Naive B cell (primary cell): ENCODE data around the gene TKT. TPM values are rescaled to one million over a fixed set of nuclear protein-coding genes. Genes with fewer than 3 reads are reported as not detected.

Source experiments
- ATAC-seq, 2 donors: fragments of 150-1000 bp; cut with Tn5 transposase; 2 replicates each; pipeline ENCODE4 v1.10.0; 2021; ENCODE audit warnings: low read depth in 2 of 2, mild to moderate bottlenecking in 2 of 2, moderate library complexity in 2 of 2
- DNase-seq: peaks from one replicate; pipeline ENCODE4 v3.0.0; 2022
- H3K27ac Mint-ChIP-seq, 6 donors: one replicate each; pipeline ENCODE4 v1.8.0; 2020 to 2022; ENCODE audit warnings: mild to moderate bottlenecking in 6 of 6, mixed read lengths in 6 of 6, moderate library complexity in 5 of 6, inconsistent platforms in 2 of 6
- H3K27me3 Mint-ChIP-seq, 3 donors: one replicate each; pipeline ENCODE4 v1.8.0; 2021 to 2022; ENCODE audit warnings: mixed read lengths in 3 of 3, mild to moderate bottlenecking in 1 of 3
- H3K36me3 Mint-ChIP-seq, 2 donors: one replicate each; pipeline ENCODE4 v1.8.0; 2020 to 2022; ENCODE audit warnings: mixed read lengths in 2 of 2, inconsistent platforms in 1 of 2, mild to moderate bottlenecking in 1 of 2
- H3K4me1 Mint-ChIP-seq, 3 donors: one replicate each; pipeline ENCODE4 v1.8.0; 2020 to 2022; ENCODE audit warnings: mixed read lengths in 3 of 3, inconsistent platforms in 1 of 3, mild to moderate bottlenecking in 1 of 3, moderate library complexity in 1 of 3
- H3K4me3 Mint-ChIP-seq, 8 donors: one replicate each; pipeline ENCODE4 v1.8.0; 2020 to 2022; ENCODE audit warnings: mild to moderate bottlenecking in 8 of 8, mixed read lengths in 8 of 8, moderate library complexity in 8 of 8, inconsistent platforms in 2 of 8
- H3K9me3 Mint-ChIP-seq, 7 donors: one replicate each; pipeline ENCODE4 v1.8.0; 2020 to 2022; ENCODE audit warnings: mixed read lengths in 7 of 7, mild to moderate bottlenecking in 5 of 7, inconsistent platforms in 2 of 7, moderate library complexity in 1 of 7
- polyA plus RNA-seq, 6 donors: library from polyadenylated mRNA; unstranded; fragments of 300-500 nt; fragmentation: Illumina TruSeq; gene quantifications; one replicate each; pipeline ENCODE4 v1.2.3, GENCODE V29; 2021; ENCODE audit warnings: low read depth in 6 of 6

TKT gene
- polyA plus RNA-seq, 6 donors from 2014 or later = 33.0 to 52.9 (median 45.9) TPM

DNA sequence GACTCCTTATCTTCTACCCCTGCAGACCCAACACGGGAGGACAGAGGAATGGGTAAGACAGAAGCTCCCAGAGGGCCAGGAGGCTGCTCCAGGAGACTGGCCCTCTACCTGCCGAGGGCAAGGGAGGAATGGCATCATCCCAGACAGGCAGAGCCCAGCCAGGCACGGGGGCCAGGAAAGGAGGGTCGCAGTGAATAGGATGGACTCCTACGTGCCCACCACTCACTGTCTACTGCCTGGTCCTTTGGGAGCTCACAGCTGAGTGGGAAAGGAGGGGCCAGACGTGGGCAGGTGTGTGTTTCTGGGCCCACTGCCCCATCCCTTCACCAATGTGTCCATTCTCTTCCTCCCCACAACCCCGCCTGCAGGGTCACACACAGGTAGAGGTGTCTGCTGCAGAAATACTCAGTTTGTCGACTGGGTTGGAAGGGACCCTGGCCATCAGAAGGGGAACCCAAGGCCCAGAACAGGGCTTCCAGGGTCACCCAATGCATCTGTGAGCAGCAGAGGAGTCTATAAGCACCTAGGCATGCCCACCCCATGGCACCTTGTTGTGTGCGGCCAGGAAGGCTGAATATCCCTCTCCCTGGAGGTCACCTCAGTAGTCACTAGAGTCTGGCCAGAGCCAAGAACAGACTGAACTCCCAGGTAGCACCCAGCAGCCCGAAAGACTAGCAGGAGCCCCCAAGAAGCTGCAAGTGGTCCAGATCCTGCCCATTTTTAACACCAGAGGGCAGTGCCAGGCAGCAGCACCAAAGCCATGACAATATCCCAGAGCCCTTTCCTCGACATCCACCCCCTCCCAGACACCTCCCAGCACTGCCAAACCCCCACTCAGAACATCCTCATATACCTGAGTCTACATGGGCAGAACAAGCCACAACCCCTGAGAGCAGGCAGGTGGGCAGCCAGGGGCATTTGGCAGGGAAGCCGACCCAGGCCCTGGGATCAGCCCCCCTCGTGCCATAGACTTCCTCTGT is 24.0 kb downstream of the TKT start:
- Mint-ChIP-seq H3K27me3 (no peaks in the 10 kb centered on the region), H3K27ac (peak overlapping the region in 1 of 6 donors; percentile 38), H3K36me3 (peaks cover 6 to 17% of the 10 kb centered on the region in 2 donors), H3K9me3 (no peaks in the 10 kb centered on the region), H3K4me3 (no peak overlapping the region), H3K4me1 (peaks cover 0 to 4% (median 0%) of the 10 kb centered on the region in 3 donors)
- no peak for ATAC-seq
- no peak for DNase-seq

DNA sequence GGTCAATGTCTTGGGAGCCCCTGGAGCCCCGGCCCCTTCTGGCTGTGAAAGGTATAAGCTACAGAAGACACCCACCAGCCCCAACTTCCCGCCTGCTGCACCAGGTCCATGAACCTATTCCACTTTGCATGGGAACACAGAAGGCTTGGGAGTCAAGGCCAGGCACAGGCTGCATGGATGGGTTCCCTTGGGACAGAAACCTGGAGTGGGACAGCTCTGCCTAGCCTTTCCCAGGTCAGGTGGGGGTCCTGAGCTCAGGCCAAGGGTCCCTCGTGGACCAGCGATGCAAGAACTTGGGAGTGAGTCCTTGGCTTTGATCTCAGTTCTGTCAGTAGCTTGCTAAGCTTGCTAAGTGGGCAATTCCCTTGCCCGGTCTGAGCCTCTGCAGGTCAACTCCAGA is 25.0 kb downstream of the TKT start:
- H3K4me1 Mint-ChIP-seq = peaks cover 0 to 4% (median 0%) of the 10 kb centered on the region in 3 donors
- peaks cover 6 to 19% of the 10 kb centered on the region in 2 donors for H3K36me3 Mint-ChIP-seq
- DNase-seq (no peak), ATAC-seq (no peak)
- H3K27me3 Mint-ChIP-seq = no peaks in the 10 kb centered on the region
- no peaks in the 10 kb centered on the region for H3K9me3 Mint-ChIP-seq
- no peak overlapping the region for H3K4me3 Mint-ChIP-seq
- H3K27ac Mint-ChIP-seq = no peak overlapping the region

DNA sequence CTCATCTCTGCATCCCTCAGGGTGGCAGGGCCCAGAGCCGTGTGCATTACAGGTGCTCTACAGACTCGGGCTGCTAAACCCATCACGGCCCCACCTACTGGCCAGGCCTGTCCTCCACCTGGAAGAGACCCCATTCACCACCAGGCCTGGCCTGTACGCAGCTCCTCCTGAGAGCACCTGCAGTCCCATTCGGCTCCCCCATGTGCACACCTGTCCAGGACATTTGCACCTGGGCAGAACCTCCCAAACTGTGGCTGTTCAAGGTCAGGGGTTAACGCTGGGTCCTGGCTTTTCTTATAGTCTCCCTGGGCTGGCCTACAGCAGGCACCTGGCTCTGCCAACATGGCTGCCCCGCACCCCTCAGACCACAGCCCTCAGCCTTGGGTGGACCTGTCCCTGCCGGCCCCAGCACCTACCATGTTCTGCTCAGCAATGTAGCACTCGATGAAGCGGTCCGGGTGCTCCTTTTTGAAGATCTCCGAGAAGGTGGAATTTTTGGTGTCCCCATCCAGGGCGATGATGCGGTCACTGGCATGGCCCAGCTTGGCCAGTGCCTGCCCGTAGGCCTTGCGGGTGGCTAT is 25.7 kb downstream of the TKT start:
- peaks cover 0 to 4% (median 0%) of the 10 kb centered on the region in 3 donors for H3K4me1 Mint-ChIP-seq
- H3K36me3 Mint-ChIP-seq = peaks cover 11 to 19% of the 10 kb centered on the region in 2 donors
- no peak overlapping the region for H3K27ac Mint-ChIP-seq
- H3K9me3 Mint-ChIP-seq = no peaks in the 10 kb centered on the region
- H3K4me3 Mint-ChIP-seq = no peak overlapping the region
- ATAC-seq (no peak), DNase-seq (no peak)
- H3K27me3 Mint-ChIP-seq = no peaks in the 10 kb centered on the region

DNA sequence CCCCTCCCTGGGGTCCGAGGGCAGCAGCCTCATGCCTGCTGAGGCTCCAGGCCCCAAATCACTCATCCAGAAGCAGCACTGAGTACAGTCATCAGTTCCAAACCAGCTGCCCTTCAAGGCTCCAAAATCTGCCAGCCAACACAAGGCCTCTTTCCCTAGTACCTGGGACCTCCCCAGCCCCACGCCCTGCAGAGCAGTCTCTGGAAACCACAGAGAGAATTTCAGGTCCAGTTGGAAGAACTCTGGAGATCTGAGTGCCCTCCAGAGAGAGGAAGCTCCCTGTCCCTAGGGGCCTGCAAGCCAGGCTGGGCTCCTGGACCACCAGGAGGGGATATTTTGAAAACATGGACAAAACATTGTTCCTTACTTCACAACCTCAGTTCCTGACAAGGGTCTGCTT is 26.2 kb downstream of the TKT start:
- Mint-ChIP-seq H3K4me1 (peaks cover 0 to 4% (median 0%) of the 10 kb centered on the region in 3 donors), H3K27me3 (no peaks in the 10 kb centered on the region), H3K36me3 (peaks cover 11 to 19% of the 10 kb centered on the region in 2 donors), H3K4me3 (no peak overlapping the region), H3K9me3 (no peaks in the 10 kb centered on the region), H3K27ac (peak overlapping the region in 1 of 6 donors; percentile 50)
- ATAC-seq (no peak), DNase-seq (no peak)

DNA sequence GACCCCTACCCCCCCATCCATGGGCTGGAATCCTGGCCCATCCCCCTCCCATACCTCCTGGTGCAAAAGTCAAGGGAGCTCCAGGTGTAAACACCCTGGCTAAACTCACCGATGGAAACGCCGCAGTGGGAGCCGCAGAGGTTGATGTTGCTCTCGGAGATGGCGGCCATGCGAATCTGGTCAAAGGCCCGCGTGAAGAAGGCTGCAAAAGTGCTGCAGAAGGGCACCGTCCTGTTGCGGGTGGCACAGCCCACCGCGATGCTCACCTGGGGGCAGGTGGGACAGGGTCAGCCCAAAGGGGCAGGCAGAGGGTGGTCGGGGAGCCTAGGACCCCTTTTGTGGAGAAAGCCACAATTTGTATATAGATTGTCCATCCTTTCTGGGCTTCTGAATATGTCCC is 26.7 kb downstream of the TKT start:
- no peaks in the 10 kb centered on the region for H3K27me3 Mint-ChIP-seq
- no peaks in the 10 kb centered on the region for H3K9me3 Mint-ChIP-seq
- no peak for ATAC-seq
- H3K4me3 Mint-ChIP-seq = no peak overlapping the region
- H3K27ac Mint-ChIP-seq = peak overlapping the region in 1 of 6 donors; percentile 50
- H3K36me3 Mint-ChIP-seq = peaks cover 11 to 19% of the 10 kb centered on the region in 2 donors
- H3K4me1 Mint-ChIP-seq = peaks cover 0 to 4% (median 0%) of the 10 kb centered on the region in 3 donors
- no peak for DNase-seq

DNA sequence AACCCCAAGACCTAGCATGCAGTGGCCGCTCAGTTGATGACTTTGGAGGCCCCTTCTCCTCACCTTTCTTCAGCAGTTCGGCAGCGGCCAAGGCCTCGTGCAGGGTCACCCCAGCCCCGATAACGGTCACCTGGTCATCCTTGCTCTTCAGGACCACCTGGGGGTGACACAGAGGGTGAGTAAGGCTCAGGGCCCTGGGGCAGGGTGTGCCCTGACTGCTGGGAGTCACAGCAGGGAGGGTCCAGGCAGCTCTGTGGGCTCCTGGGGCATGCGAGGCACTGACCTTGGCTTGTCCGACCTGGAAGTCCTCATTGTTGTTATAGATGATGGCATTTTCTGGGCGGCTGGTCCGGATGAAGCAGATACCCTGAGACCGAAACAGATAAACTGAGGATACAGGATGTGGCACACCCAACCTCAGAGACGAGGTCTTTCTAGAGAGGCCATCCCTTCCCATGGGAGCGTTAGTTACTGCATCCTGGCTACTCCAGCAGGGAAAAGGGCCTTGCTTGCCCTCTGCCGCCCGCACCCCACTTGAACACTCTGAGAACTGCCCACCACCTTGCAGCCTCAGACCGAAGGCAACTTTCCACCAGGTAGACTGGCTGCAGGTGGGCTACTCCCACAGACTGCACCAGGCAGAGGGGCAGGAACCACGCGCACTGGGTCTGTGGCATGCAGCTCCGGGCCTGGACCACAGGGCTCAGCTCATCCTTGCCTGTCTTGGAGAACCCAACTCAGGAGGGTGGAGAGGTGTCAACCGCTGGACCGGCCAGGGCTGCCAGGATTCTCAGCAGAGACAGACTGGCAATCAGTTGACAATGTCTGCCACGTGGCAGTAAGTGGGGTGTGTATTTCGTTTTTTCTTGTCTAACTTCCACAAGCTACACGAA is 27.6 kb downstream of the TKT start:
- Mint-ChIP-seq H3K4me3 (peak overlapping the region in 1 of 8 donors; percentile 72), H3K27ac (peak overlapping the region in 1 of 6 donors; percentile 22), H3K27me3 (no peaks in the 10 kb centered on the region), H3K36me3 (peaks cover 11 to 15% of the 10 kb centered on the region in 2 donors), H3K4me1 (peaks cover 0 to 1% (median 0%) of the 10 kb centered on the region in 3 donors), H3K9me3 (no peaks in the 10 kb centered on the region)
- DNase-seq = no peak
- no peak for ATAC-seq

DNA sequence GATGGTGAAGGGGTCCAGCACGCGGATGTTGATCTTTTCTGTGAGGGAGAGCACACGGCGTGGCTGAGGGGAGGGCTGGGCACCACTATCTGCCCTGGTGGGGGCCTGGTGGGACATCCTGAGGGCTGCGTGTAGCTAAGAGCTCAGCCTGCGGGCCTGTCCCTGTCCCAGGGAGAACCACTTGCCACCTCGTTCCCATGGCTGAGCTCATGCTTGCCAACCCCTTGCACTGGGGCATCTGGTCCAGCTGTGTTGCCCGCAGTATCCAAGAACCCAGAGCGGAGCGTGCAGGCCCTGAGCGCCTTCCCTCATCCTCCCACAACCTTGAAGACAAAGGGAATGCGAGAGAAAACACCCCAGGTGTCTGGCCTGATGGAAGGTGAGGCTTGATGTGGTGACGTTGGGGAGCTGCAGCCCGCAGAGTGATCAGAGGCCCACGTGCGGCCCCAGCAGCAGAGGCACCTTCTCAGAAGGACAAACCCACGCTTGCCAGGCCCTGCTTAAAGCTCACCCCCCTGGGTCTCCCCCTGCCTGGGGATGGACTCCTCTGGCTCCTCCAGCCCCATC is 28.9 kb downstream of the TKT start:
- ATAC-seq = no peak

DNA sequence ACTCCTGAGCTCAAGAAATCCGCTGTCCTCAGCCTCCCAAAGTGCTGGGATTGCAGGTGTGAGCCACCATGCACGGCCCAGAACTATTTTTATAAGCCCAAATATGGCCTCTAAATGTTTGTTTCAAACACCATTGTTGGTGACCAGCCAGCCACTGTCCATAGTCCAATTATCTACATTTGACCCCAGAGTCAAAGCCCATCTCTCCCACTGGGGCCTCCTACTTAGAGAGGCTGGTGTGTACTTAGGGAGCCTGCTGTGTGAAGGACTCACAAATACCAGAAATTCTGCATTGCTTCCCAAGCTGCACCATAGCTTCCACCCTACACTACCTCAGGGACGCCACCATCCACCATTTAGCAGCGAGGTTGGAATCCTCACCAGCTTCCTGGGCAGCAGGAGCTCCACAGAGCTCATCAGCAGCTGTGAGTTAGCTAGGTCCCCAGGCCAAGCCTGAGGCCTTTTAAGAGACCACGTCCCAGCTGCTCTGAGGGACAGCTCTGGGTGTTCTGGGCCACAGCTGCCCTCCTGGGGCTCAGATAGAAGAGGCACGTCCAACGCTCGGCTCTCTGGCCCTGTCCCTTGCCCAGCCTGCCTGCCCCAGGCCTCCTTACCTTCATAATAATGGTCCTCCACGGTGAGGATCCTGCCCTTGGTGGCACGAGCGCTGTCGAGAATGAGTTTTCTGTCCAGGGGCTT is 29.5 kb downstream of the TKT start:
- H3K9me3 Mint-ChIP-seq = no peaks in the 10 kb centered on the region
- ATAC-seq (no peak), DNase-seq (no peak)
- H3K27me3 Mint-ChIP-seq = no peaks in the 10 kb centered on the region
- peak overlapping the region in 1 of 6 donors; percentile 41 for H3K27ac Mint-ChIP-seq
- H3K4me1 Mint-ChIP-seq = no peaks in the 10 kb centered on the region
- no peak overlapping the region for H3K4me3 Mint-ChIP-seq
- H3K36me3 Mint-ChIP-seq = peaks cover 11% of the 10 kb centered on the region in 2 donors

More for the DNA sequence above, 28.9 kb downstream of the TKT start:
- no peak overlapping the region for H3K4me3 Mint-ChIP-seq
- H3K27ac Mint-ChIP-seq = no peak overlapping the region
- H3K27me3 Mint-ChIP-seq = no peaks in the 10 kb centered on the region
- H3K4me1 Mint-ChIP-seq = no peaks in the 10 kb centered on the region
- H3K36me3 Mint-ChIP-seq = peaks cover 11% of the 10 kb centered on the region in 2 donors
- no peak for DNase-seq
- H3K9me3 Mint-ChIP-seq = no peaks in the 10 kb centered on the region

DNA sequence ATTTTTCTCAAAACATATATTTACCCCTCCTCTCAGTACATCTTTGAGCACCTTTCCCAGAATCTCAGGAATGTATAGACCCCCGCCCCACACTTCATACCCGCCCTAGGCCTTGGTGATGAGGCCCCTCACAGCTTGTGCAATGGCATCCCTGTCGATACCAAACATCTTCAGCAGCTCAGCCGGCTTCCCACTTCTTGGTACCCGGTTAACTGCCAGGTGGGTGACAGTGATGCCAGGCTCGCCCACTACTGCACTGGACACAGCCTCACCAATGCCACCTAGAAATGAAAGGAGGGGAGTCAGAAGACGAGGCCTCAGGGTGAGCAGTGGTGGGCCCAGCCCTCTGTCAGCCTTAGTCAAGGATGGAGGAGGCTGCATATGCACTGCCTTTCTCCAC is 30.2 kb downstream of the TKT start:
- H3K36me3 Mint-ChIP-seq = peaks cover 11% of the 10 kb centered on the region in 2 donors
- no peak overlapping the region for H3K27ac Mint-ChIP-seq
- H3K4me3 Mint-ChIP-seq = no peak overlapping the region
- ATAC-seq = no peak
- no peak for DNase-seq
- H3K27me3 Mint-ChIP-seq = no peaks in the 10 kb centered on the region
- H3K9me3 Mint-ChIP-seq = no peaks in the 10 kb centered on the region
- H3K4me1 Mint-ChIP-seq = no peaks in the 10 kb centered on the region

DNA sequence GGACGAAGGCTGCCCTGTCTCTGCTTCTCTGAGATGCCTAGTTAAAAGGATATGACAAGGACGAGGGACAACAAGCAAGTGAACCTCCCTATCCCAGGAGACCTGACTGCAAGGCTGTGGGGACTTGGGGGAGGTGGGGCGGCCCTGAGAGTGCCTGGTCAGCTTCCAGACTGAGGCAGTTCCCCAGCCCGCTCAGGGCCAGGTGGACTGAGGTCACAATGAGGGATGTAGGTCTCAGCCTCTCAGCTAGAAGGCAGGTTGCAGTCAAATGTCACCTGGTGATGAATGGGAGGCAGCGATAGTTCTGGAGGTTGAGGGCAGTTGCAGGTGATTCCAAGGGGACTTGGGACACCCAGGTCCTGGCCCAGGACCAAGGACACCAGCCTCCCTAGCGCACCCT is 30.6 kb downstream of the TKT start:
- Mint-ChIP-seq H3K9me3 (no peaks in the 10 kb centered on the region), H3K4me1 (peaks cover 0 to under 1% (median under 1%) of the 10 kb centered on the region in 3 donors), H3K4me3 (no peak overlapping the region), H3K27ac (peak overlapping the region in 1 of 6 donors; percentile 54), H3K27me3 (no peaks in the 10 kb centered on the region), H3K36me3 (peaks cover 11% of the 10 kb centered on the region in 2 donors)
- DNase-seq = no peak
- ATAC-seq = no peak

DNA sequence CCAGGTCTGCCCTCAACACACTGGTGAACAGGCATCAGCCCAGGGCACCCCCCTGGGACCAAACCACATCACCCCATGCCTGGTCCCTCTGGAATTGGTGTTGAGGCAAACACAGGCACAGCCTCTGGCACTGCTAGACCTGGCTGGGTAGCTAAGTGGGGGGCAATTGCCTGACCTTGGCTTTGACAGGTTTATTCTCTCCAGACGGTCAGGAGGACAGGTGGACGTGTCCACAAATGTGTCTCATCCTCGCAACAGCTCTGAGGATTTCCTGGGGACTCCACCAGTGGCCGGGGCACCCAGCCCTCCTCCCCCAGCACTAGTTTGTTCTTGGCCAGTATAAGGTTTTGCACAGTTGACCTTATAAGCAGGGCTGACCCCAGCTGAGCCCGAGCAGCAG is 31.3 kb downstream of the TKT start:
- no peaks in the 10 kb centered on the region for H3K9me3 Mint-ChIP-seq
- peaks cover 11% of the 10 kb centered on the region in 2 donors for H3K36me3 Mint-ChIP-seq
- no peak overlapping the region for H3K27ac Mint-ChIP-seq
- H3K4me3 Mint-ChIP-seq = no peak overlapping the region
- H3K4me1 Mint-ChIP-seq = peaks cover 4 to 5% (median 5%) of the 10 kb centered on the region in 3 donors
- ATAC-seq (no peak), DNase-seq (no peak)
- no peaks in the 10 kb centered on the region for H3K27me3 Mint-ChIP-seq

DNA sequence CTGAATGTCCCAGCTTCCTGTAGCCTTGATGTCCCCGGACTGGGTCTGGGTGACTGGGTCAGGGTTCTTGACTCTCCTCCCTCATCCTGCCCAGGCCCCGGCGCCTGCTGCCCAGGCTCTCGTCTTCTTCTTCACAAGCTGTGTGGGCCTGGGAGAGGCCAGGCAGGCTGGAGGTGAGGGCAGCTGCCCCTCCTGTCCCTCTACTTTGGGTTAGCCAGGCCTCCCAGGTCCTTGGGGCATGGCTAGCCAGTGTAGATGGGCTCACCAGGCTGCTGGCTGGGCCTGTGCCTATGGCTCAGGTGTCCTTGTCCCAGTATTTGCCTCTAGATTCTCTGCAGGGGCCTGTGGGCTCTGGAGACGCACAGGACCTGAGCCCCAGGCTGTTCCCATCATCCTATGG is 31.8 kb downstream of the TKT start:
- no peak for ATAC-seq
- Mint-ChIP-seq H3K4me3 (no peak overlapping the region), H3K4me1 (peaks cover 4 to 5% (median 5%) of the 10 kb centered on the region in 3 donors), H3K9me3 (no peaks in the 10 kb centered on the region), H3K36me3 (peaks cover 11% of the 10 kb centered on the region in 2 donors), H3K27me3 (no peaks in the 10 kb centered on the region), H3K27ac (peak overlapping the region in 2 of 6 donors; percentile 26 to 73)
- DNase-seq = no peak
